GM12878 (cell line): ENCODE results near the gene FANCI. TPM values are rescaled to one million over a fixed set of nuclear protein-coding genes. Genes with fewer than 3 reads are reported as not detected.

Experiments
- CEBPB ChIP-seq, 2 experiments: fragments of 150-350 bp in 1 of 2; IDR thresholded peaks; 2 replicates each; pipeline ENCODE4 v1.6.1; 2012 to 2014; ENCODE audit warnings: low read depth in 2 of 2, low read length in 2 of 2, borderline replicate concordance in 1 of 2, inconsistent platforms in 1 of 2
- ETV6 ChIP-seq, 2 experiments: fragments of 450-650 bp in 1 of 2; IDR thresholded peaks in 1 of 2; conservative IDR thresholded peaks in 1 of 2; 2 replicates each; pipeline ENCODE4 v1.6.1; 2014; ENCODE audit warnings: antibody characterized with exemption in 1 of 2, borderline replicate concordance in 1 of 2, low read depth in 1 of 2, mild to moderate bottlenecking in 1 of 2, moderate library complexity in 1 of 2
- FOXK2 ChIP-seq: fragments of 450-650 bp; IDR thresholded peaks from 2 replicates; pipeline ENCODE4 v1.6.1; 2017; ENCODE audit warnings: mild to moderate bottlenecking, moderate library complexity
- SP1 ChIP-seq: IDR thresholded peaks from one replicate; pipeline ENCODE4 v1.6.1; 2011; ENCODE audit warnings: low read depth, low read length
- SREBF1 ChIP-seq: IDR thresholded peaks from 2 replicates; pipeline ENCODE4 v1.6.1; 2012; ENCODE audit warnings: mild to moderate bottlenecking, low read length
- STAT3 ChIP-seq: IDR thresholded peaks from 2 replicates; pipeline ENCODE4 v1.6.1; 2011; ENCODE audit warnings: low read depth, low read length, improper control_type of control experiment
- SUZ12 ChIP-seq: fragments of 200-600 bp; sonication (generic); IDR thresholded peaks from one replicate; pipeline ENCODE4 v1.6.1; 2018; ENCODE audit warnings: antibody characterized with exemption, mild to moderate bottlenecking; ENCODE audit not compliant: unreplicated experiment
- TARDBP ChIP-seq: IDR thresholded peaks from 2 replicates; pipeline ENCODE4 v1.6.1; 2016; ENCODE audit warnings: borderline replicate concordance
- TCF7 ChIP-seq: IDR thresholded peaks from 2 replicates; pipeline ENCODE4 v1.6.1; 2014; ENCODE audit warnings: antibody characterized with exemption, borderline replicate concordance
- WRNIP1 ChIP-seq: IDR thresholded peaks from 2 replicates; pipeline ENCODE4 v1.6.1; 2011; ENCODE audit warnings: low read depth, low read length, improper control_type of control experiment, borderline replicate concordance
- YBX1 ChIP-seq: fragments of 450-650 bp; IDR thresholded peaks from 2 replicates; pipeline ENCODE4 v1.6.1; 2016; ENCODE audit warnings: antibody characterized with exemption
- ZBTB4 ChIP-seq: fragments of 450-650 bp; formaldehyde crosslinking; IDR thresholded peaks from 2 replicates; pipeline ENCODE4 v1.4.0; 2022; ENCODE audit warnings: mild to moderate bottlenecking, moderate library complexity
- ZNF217 ChIP-seq: fragments of 450-650 bp; IDR thresholded peaks from 2 replicates; pipeline ENCODE4 v1.6.1; 2017; ENCODE audit warnings: antibody characterized with exemption, mild to moderate bottlenecking
- polyA plus RNA-seq, 11 experiments: library from polyadenylated mRNA; depleted of rRNA in 4 of 11; unstranded in 6 of 11; stranded (reverse) in 5 of 11; fragments of >200 nt; fragmentation: Nextera tagmentation in 4 of 11; fragmentation: Illumina TruSeq in 1 of 11; extraction: Ambion mirVana in 4 of 11; extraction: Trizol in 1 of 11; gene quantifications; 1 replicate in 1 of 11; 2 replicates in 10 of 11; pipeline versions ENCODE4 v1.2.1 to v1.2.3, GENCODE V29; 2011 to 2016; ENCODE audit warnings: inconsistent platforms in 2 of 11, missing spikeins in 2 of 11, low read depth in 1 of 11
- total RNA-seq, 4 experiments: library from RNA; depleted of rRNA in 3 of 4; stranded (reverse); fragments of >200 nt in 3 of 4; fragmentation: Illumina TruSeq in 1 of 4; extraction: Trizol in 1 of 4; gene quantifications; 2 replicates each; pipeline versions ENCODE4 v1.2.1 to v1.2.3, GENCODE V29; 2013 to 2021

The FANCI gene
- total and polyA plus RNA-seq, 10 of the 15 experiments (the other 5 are each of a cell fraction or from before 2014, with no cell fraction given), result 38.1 to 129 (median 82.4) TPM

GRCh38 chr15:89319678-89320077 is 75.9 kb downstream of the FANCI start (continued):
- TF ChIP-seq ZBTB4 (CRISPR knock-in tag) (no peak), SREBF1 (no peak), CEBPB (IDR thresholded peaks at IDR 0.05; ENCODE audit: borderline replicate concordance in 1 of 2, low read depth in 2 of 2, low read length in 2 of 2) (no peak), FOXK2 (no peak), ETV6 (conservative IDR thresholded peaks at IDR 0.05 in 1 of 2, IDR thresholded peaks at IDR 0.05 in 1 of 2; ENCODE audit: borderline replicate concordance in 1 of 2, low read depth in 1 of 2) (no peak), YBX1 (no peak), TARDBP (no peak), SP1 (no peak), WRNIP1 (no peak), SUZ12 (no peak), TCF7 (no peak), STAT3 (no peak), ZNF217 (no peak)
- TF ChIP-seq, all 136 proteins: peak for 0
